HG03439 (cell line): ENCODE data around the gene WDR20.
A peak's percentile ranks its signal among the peaks of the same experiment; 100 is the strongest.
"Not testable (repeated sequence)": the region's sequence is repeated elsewhere in the genome, so short reads cannot be mapped to it uniquely, and the experiment has no call there.

ENCODE experiments used
- ATAC-seq: cut with Tn5 transposase; IDR thresholded peaks from one replicate; pipeline ENCODE4 v1.9.1; 2021; ENCODE audit warnings: mild to moderate bottlenecking, moderate library complexity; ENCODE audit not compliant: unreplicated experiment

Gene WDR20

GRCh38 chr14:102139286-102140026, at the start of gene WDR20:
TSS of gene WDR20 (plus strand) at chr14:102139897. CDS start at chr14:102139924, 27 bp downstream.
- peak; percentile 94 for ATAC-seq

GRCh38 chr14:102090713-102091112, 49.0 kb upstream of the WDR20 start:
- ATAC-seq, result no peak

GRCh38 chr14:102092806-102093205, 46.9 kb upstream of the WDR20 start:
- no peak for ATAC-seq

- ATAC-seq, result no peak
Measured at GRCh38 chr14:102094101-102094500, 45.6 kb upstream of the WDR20 start.

GRCh38 chr14:102095231-102095870, 44.3 kb upstream of the WDR20 start:
- ATAC-seq, result no peak

- ATAC-seq, result no peak
Measured at GRCh38 chr14:102095871-102096568, 43.7 kb upstream of the WDR20 start.

- ATAC-seq, result no peak
Measured at GRCh38 chr14:102096569-102097188, 43.0 kb upstream of the WDR20 start.

GRCh38 chr14:102097441-102098135, 42.1 kb upstream of the WDR20 start:
- no peak for ATAC-seq

GRCh38 chr14:102103062-102103695, 36.5 kb upstream of the WDR20 start:
- no peak for ATAC-seq

- ATAC-seq, result no peak
Measured at GRCh38 chr14:102105369-102105768, 34.3 kb upstream of the WDR20 start.

- not testable (repeated sequence) for ATAC-seq
Measured at GRCh38 chr14:102109332-102109731, 30.4 kb upstream of the WDR20 start.

GRCh38 chr14:102111101-102111500, 28.6 kb upstream of the WDR20 start:
- no peak for ATAC-seq

- ATAC-seq, result no peak
Measured at GRCh38 chr14:102116361-102117180, 23.1 kb upstream of the WDR20 start.

- ATAC-seq, result no peak
Measured at GRCh38 chr14:102117852-102118251, 21.8 kb upstream of the WDR20 start.

- ATAC-seq, result no peak
Measured at GRCh38 chr14:102120888-102121287, 18.8 kb upstream of the WDR20 start.

- ATAC-seq, result no peak
Measured at GRCh38 chr14:102121567-102121966, 18.1 kb upstream of the WDR20 start.

- no peak for ATAC-seq
Measured at GRCh38 chr14:102124419-102124818, 15.3 kb upstream of the WDR20 start.

GRCh38 chr14:102125546-102125945, 14.2 kb upstream of the WDR20 start:
- ATAC-seq, result no peak

- ATAC-seq, result no peak
Measured at GRCh38 chr14:102126807-102127455, 12.8 kb upstream of the WDR20 start.
